ENCODE results near the gene ATP10A.

The ATP10A gene

DNA sequence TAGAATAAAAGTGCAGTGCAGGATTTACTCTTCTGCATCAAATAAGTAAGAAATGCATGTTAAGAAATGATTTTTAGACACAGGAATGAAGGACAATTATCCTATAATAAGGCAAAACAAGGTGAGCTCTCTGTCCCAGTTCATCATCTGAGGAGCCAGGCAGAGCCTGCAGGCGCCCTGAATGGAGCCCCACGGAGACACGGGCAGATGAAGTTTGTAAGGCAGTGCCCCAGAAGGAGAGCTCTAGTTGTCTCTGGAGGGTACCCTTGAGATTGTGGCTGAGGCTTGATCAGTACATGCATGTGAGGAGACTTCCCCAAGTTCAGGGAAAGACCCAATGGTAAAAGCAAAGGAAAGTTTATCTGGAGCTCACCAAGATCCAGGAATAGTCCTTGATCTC, 50.3 kb downstream of the ATP10A start:
- no peak for DNase-seq

DNA sequence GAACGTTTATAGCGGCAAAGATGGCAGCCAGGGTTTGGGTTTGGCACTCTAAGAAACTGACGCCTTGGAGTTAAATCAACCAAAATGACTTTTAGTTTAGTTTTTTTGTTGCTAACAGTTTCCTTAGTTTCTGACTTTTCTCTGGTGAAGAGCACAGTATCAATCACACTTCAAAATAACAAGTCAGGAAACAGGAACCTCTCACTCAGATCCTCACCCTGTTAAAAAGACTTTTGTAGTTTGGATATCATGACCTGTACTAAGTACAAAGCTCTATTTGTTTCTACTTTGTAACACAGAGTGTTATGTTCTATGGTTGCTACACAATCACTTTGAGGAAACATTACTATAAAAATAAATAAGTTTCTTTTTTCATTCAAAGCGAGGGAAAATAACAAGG, 51.1 kb downstream of the ATP10A start:
- no peak for DNase-seq

DNA sequence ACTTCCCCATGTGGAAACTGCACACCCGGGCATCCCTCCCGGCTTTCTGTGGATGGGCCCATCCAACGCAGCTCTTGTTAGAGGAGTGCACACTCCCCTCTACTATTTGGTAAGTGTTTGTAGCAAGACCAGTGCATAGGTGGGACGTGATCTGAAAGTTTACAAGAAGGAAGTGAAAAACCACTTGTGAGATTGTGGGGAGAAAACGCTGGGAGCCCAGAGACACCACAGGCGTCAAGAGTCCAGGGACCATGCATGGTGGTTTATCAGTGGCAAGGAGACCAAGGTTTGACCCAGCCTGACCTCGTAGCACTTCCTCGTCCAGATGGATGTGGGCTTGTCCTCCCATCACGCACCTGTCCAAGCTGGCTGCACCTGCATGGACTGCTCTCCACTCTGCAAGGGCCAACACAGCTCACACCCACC, 51.6 kb downstream of the ATP10A start:
- no peak for DNase-seq

DNA sequence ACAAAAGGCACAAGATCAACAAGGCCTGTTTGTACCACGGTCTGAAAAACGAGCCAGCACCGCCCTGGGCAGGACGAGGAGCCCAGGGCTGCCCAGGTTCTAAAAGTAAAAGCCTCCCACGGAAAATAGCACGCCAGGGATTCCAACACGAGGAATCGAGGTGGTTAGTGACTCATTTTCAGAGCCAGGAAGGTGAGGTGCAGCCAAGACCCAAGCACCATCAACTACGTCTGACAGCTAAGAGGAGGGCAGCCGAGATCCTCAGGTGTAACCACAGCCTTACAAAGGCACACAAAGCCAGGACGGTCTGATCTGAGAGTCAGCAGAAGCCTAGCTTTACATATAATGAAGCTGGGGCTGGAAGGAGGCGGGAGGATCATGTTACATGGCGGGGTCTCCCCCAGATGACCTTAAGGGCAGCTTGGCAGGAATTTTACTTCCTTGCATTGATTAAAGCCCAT, 52.5 kb downstream of the ATP10A start:
- DNase-seq: no peak

DNA sequence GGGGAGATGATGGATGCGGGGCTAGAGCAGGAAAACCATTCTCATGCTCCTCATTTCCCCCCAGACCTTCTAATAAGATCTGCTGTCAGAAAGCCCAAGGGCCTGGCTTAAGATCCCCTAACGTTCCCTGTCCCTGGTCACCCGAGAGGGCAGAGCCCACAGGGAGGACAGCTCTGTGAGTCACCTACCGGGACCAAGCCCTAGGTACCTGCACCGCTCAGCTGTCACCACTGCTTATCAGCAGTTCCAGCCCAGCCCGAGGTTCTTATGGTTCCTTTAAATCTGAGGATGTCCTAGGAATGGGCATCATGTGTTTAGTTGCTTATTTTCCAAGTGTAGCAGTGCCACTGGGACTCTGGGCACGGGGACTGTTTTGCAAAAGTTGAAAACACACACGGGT, 53.0 kb downstream of the ATP10A start:
- no peak for DNase-seq

DNA sequence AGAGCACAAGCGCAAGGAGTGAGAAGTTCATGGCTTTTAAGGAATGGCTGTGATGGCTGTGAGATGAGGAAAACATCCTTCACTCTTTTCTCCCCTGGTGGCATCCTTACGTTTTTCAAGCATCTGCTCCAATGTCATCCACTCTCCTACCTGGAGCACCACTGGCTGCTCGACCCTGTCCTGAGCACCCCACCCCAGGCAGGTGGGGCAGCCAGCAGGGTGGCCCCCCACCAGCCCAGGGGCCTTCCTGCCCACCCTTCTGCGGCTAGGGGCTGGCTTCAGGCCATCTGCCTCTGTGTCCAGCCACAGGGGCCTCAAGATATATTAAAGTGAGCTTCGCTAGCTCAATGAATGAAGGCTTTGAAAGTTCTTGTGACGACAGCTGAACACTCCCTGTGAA, 56.1 kb downstream of the ATP10A start:
- DNase-seq: no peak

DNA sequence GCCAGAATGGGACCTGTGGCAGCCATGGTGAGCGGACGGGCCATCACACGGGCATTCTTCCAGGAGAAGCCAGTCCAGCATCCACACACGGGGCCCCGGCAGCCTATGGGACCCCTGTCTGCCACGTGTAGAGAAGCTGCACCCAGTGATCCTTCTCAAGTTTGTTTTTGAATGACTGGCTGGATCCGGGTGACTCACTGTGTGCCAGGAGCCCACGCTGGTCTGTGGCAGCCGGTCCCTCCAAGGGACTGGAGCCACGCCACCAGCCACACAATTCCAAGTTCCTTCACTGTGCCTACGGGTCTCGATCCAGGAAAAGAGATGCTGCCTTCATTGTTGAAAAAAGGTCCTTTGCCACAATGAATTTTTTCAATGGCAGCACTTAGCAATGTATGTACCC, 58.1 kb downstream of the ATP10A start:
- no peak for DNase-seq

DNA sequence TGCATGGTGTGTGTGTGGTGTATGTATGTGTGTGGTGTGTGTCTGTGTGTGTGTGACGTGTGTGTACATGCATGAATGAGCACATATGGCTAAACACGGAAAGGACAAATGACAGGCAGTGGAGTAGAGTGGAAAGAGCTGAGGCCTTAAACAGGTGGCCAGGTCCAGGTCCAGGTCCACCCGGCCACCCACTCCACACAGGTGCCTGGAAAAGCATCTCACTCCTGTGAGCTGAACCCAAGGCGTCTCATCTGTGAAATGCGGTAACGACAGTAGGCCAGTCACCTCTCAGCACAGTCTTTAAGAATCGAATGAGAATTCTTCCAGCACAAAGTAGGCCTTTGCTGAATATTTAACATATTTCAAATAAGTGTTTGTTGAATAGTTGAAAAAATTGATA, 58.7 kb downstream of the ATP10A start:
- DNase-seq: no peak

DNA sequence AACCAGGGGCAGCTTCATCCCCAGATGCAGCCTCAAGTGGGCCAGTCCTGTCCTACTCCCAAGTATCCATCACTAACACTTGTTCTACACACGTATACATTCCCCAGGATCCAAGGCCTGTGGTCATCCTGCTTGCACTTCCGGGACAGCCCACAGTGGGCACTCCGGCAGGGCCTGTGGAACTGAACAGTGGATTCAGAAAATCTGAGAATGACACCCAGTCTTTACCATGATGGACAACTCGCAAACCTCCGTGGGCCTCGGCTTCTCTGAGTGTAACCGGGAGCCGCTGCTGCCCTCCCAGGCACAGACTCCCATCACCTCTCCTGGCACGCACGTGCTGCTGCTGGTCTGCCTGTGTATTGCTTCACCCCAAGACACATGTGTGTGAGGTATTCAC, 59.6 kb downstream of the ATP10A start:
- no peak for DNase-seq

DNA sequence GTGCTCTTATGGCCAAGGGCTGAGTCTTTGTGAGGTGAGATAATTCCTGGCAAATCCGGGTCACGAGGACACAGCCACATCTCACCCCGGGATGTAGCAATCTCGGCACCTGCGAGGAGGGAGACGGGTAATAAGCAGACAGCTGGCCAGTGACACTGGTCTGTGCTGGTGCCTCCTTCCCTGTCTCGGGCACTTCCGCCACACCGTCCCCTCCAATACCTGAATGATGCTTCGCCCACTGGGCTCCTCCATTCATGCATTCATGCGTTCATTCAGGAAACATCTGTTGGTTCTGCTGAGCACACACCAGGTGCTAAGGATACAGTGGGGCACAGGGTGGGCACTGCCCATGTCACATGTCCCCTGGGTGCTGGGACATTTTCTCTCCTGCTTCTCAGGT, 60.1 kb downstream of the ATP10A start:
- DNase-seq: no peak

DNA sequence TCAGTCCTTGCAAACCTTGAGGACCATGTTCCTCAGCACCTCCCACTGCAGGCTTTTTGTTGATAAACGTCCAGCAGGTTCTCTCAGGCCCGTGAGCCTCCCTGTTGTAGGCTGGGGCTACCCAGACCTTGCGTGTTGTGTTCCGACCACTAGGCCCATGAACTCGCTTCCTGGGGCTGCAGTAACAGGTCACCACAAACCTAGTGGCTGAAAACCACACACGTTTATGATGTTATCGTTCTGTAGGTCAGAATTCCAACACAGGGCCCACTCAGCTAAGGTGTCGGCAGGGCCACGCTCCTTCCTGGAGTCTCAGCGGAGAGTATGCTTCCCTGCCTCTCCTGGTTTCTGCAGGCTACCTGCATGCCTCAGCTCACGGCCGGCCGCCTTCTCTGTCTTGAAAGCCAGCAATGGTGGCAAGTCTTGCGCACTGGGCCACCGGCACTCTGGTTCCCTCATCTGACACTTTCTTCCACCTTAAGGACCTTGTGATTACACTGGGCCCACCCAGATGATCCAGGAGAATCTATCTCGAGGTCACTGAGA, 60.8 kb downstream of the ATP10A start:
- DNase-seq: no peak

DNA sequence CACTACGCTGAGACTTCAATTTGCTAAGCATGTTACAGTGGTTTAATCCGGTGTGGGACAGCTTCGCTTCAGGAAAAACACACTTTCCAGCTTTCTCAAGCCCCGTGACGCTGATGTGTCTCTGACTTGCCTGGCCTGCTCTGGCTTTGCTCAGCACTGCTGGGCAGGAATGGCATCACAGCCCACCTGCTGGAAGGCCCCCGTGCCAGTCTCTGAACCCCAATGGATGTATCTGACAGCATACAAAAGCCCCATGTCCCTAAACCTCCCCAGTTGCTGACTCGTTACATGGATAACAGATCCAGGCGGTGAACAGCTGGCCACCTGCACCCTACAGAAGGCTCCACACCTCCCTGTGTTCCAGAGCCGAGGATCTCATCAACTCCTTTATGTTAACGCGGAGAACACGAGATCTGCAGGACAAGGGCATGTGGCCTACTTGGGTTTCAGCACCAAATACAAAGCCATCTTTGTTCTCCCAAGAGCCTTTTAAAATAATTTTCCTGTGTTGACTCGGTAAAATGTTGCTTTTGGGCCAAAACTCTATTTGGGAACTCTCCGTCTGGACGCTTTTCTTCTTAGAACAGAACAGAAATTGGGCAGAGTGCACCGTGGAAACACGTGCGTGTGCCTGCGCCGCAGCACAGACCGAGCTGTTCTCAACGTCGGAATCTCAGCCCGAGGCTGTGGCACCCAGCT, 61.4 kb downstream of the ATP10A start:
- DNase-seq: no peak

DNA sequence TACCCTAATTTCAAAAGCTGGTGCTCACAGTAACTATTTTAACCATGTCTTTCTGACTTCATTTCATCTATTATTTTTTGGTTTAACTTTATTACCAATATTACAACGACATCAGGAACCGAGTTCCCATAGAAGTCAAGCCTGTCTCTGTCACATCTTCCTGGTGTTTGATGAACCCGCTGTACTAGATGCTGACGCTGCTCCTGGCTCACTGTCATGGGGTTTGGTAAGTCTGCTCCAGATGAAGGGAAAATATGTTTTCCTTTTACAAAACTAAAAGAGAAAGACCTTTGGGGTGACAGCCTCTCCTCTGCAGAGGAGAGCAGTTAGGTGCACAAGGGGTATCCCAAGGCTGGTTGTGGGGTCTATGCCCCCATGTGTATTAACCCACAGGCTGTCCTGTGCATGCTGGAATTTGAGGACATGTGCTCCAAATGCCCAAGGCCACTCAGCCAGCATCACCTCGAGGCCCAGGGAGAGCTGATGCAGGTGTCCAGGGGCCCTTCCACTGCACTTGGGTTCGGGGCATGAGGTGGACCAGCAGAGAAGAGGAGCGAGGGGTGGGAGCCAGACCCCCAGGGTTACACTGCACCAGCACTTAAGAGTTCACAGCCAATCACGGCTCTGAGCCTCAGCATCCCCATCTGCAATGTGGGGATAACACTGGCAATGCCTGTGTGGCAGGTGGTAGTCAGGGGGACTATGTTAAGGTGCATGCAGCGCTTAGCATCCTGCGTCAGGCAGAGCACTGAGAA, 62.2 kb downstream of the ATP10A start:
- DNase-seq: no peak

DNA sequence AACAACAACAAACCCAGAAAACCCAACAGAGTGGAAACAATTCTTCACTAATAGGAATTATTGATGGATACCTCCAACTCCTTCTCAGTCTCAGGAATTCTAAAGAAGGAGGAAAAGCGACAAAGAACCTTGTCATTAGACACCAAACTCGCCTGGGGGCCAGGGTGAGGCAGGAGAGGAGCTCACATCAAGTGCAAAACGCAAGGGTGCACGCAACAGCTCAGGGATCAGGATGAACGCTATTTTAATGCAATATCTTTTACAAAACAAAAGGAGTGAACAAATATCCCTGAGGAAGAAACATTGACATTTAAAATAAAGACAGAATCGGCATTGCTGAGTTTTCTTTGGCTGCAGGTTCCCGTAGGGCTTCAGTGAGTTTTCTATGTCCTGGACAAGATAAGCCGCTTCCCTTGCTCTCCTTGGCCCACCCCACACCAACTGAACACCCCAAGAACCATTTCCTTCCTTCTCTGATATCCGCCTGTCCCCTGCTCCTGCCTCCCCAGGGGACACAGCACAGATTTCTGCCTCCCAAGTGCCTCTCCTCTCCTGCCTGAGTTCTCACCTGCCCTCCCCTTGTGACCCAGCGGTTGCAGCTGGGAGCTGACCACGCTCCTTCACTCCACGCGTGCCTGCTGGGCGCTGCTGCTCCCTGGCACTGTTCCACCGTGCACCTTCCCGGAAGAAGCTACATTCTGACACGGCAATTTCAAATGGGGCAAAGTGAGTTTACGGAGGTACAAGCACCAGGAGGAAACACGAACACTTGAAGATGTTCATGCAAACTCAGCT, 63.0 kb downstream of the ATP10A start:
- DNase-seq: no peak

DNA sequence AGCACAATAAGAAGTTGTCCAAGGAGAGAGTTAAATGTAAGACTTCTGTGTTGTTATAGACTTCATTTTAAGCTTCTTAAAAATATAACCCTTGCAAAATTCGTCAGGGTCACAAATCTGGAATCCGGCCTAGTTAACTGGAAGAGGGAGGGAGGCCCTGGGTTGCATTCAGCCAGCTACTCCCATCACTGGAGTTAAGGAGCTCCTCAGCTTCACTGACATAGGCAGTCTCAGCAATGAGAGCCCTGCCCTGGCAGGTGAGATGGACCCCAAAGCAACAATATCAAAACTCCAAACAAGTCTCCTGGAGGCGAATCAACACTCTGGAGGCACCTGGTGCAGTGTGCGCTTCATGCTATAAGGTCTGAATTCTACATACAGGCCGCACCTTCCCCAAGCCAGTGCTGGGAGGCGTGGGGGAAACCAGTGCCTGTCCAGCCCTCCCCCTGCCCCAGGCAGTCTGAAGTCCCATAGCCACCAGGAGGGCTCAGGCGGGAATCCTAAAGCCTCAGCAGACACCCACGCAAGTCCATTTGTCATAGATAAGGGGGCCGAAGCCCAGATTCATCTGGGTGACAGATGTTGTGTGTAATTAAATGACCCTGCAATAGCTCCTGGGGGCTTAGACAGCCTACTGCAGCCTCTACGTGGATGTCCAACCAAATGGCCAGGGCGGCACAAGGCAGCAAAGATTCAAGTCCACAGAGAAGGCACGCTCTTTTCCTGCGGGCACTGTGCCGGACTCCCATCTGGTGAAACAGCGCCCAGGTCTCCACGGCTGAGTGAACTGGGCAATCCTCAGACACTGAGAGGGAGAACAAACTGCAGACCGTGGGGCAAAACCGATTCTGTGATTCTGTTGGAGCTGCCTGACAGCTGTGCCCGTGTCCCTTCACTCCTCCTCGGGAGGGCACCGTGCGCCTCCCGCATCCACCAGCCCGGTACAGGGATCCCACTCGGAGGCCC, 64.9 kb downstream of the ATP10A start:
- no peak for DNase-seq

DNA sequence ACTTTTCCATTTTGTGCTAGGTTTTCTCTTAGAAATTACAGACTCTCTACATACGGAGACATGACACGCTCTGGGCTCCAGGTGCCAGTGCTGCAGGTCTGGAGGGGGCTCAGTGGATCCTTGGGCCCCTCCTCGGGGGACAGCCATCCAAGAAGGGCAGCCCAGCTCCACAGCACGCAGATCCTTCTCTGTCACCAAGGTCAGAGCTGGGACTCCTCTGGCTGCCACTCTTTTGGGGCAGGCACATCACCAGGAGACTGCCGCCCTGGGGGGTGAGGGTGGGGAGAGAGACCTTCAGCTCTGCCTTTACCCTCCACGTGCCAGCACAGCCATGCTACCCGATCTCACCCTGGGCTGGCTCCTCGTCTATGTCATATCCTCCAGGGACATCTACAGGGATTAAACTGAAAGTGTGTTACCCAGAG, 65.6 kb downstream of the ATP10A start:
- DNase-seq: no peak

DNA sequence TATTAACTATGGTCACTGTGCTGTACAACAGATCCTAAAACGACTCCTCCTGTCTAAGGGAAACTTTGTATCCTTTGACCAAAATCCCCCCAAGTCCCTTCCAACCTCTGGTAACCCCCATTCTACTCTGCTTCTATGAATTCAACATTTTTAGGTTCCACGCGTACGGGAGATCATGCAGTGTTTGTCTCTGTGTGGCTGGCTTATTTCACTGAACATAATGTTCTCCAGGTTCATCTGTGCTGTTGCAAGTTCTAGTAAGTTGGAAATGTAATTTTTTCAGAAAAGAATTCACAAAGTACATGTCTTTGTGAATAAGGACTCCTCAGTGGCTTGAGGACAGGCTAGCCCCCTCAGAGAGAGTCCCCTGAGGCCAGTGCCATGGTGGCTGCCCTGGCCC, 66.1 kb downstream of the ATP10A start:
- DNase-seq: no peak

DNA sequence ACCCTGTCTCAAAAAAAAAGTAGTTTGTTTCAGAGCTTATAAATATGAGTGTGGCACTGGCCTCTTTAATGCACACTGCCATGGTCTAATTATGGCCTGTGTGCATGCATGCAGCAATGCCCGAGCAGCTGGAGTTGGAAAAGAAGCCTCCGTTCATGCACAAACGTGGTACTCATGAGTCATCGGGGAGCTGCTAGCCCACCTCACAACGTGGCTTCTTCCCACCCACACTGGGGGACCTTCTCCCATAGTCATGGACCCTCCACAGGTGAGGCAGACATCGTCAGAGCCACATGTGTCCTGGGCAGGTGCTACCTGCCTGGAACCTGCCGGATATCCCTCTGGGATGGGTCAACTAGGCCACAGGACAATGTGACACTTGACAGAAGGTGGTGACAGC, 66.7 kb downstream of the ATP10A start:
- no peak for DNase-seq

DNA sequence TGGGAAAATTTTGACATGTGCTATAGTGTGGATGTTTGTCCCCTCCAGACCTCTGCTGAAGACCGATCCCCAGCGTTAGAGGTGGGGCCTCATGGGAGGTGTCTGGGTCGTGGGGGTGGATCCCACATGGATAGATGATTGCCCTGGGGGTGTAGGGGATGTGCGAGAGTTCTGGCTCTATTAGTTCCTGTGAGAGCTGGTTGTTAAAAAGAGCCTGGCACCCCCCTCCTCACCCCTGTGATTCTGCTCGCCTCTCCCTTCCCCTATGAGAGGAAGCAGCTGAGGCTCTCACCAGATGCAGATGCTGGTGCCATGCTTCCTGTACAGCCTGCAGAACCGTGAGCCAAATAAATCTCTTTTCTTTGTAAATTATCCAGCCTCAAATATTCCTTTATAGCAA, 67.4 kb downstream of the ATP10A start:
- DNase-seq: no peak

DNA sequence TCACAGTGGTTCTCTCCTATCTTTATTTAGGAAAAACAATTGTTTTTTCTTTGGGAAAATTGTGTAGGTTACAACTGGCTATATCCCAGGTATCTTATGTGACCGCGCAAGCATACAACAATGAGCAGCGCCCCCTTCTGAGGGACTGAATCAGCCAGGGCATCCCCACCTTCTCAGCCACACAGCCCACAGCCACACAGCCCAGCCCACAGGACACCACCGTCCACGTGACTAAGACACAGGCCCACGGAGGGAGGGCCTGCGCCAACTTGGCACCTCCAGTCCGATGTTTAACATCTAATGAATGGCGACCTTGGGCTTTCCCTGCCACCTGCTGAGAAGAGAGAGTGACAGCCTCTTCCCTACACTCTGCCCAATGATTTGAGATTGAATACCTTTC, 68.1 kb downstream of the ATP10A start:
- DNase-seq: no peak

DNA sequence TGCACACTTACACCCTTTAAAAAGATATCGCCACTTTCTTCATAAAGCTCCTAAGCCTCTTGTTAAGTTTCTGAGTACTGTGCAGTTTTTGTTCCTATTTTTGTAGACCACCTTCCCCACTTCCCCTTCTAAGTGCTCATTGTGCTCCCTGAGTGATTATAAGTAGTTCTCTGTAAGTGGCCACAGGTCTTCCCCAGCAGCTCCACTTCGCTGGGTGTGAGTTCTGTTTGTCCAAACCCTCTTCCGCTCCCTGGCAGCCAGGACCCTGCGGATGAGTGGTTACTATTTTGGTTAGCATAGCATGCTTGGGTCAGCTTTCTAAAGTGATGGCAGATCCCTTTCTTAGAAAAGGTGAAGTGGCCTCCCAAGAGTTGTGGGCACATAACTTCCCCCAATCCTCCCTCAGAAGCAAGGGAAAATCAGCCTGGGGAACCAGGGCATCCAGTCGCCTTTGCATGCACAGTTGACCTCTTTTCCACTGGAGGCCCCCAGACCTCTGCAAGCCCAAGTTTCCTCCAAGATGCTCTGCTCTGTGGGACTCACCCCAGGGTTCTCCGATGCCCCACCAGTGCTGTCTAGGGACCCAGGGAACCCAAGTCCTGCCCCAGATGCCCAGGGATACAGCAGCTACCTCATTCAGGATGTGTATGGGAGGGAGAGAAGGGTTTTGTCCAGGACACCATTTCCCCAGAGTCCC, 69.6 kb downstream of the ATP10A start:
- DNase-seq: no peak

DNA sequence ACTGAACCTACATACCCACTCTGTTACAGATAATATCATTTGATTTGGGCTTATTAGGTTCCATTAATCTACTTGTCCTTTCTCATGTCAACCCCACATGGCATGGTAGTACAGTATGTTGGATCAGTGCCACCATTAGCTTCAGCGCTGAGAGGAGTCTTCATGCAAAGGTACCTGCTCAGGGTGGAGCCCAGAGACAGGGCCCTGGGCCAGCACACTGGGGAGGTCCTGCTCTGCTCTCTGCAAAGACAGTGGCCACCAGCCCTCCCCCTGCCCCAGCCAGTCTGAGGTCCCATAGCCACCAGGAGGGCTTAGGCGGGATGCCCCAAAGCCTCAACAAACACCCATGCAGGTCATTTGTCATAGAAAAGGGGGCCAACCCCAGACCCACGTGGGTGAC, 71.0 kb downstream of the ATP10A start:
- DNase-seq: no peak

Measured in NCI-H510A (cell line).